ENCODE results near the gene NXPH1.

- TF ChIP-seq CTCF (optimal IDR thresholded peaks at IDR 0.05 in 1 of 3, IDR thresholded peaks at IDR 0.05 in 1 of 3, conservative IDR thresholded peaks at IDR 0.05 in 1 of 3; ENCODE audit: extremely low read depth in 1 of 3, insufficient read depth in 2 of 3, low read length in 3 of 3) (no peak), EZH2 (IDR thresholded peaks at IDR 0.05; ENCODE audit: low read length) (no peak)
Observed at GRCh38 chr7:8719102-8719501, 285.7 kb downstream of the NXPH1 start.

Data from keratinocyte (primary cell).